Adrenal gland (tissue), 12 donors: ENCODE results near the gene GPR65. TPM values are rescaled to one million over a fixed set of nuclear protein-coding genes. Genes with fewer than 3 reads are reported as not detected.

ENCODE experiments used
- DNase-seq, 7 donors: peaks; one replicate each; pipeline ENCODE4 v3.0.0-alpha.2; 2019 to 2020
- H3K27ac ChIP-seq, 5 donors: fragments of 200-600 bp; sonication (generic) in 4 of 5; 1 replicate in 3 of 5; 2 replicates in 2 of 5; pipeline versions ENCODE4 v1.5.1 to v1.8.0; 2016 to 2020; ENCODE audit warnings: mild to moderate bottlenecking in 1 of 5
- H3K27me3 ChIP-seq: fragments of 200-600 bp; 2 replicates; pipeline ENCODE4 v1.8.0; 2021
- H3K36me3 ChIP-seq, 2 donors: fragments of 200-600 bp; replicated peaks in 1 of 2; 1 replicate in 1 of 2; 2 replicates in 1 of 2; pipeline versions ENCODE4 v1.5.1 to v1.8.0; 2018 to 2022
- H3K4me1 ChIP-seq, 2 donors: fragments of 200-600 bp; replicated peaks in 1 of 2; 1 replicate in 1 of 2; 2 replicates in 1 of 2; pipeline versions ENCODE4 v1.5.1 to v1.8.0; 2018 to 2021
- H3K4me3 ChIP-seq, 4 donors: fragments of 200-600 bp; sonication (generic) in 3 of 4; one replicate each; pipeline ENCODE4 v1.5.1; 2016 to 2018
- H3K9me3 ChIP-seq, 3 donors: fragments of 200-600 bp; sonication (generic) in 1 of 3; replicated peaks in 1 of 3; 1 replicate in 2 of 3; 2 replicates in 1 of 3; pipeline versions ENCODE4 v1.5.1 to v1.8.0; 2016 to 2021
- POLR2A ChIP-seq, 2 donors: fragments of 450-650 bp; IDR thresholded peaks; one replicate each; pipeline ENCODE4 v1.6.1; 2017; ENCODE audit warnings: antibody characterized with exemption in 2 of 2, mild to moderate bottlenecking in 2 of 2, moderate library complexity in 1 of 2
- WGBS, 4 donors: extraction: QIAGEN DNeasy Blood & Tissue Kit in 2 of 4; methylation state at CpG; one replicate each; pipeline versions ENCODE4 v1.1.5 to v1.1.7; 2013 to 2017; 5-methylcytosine and 5-hydroxymethylcytosine counted together
- intact Hi-C, 2 donors: fragments of 100-400 bp; cut with DNase I; formaldehyde crosslinking; loops; one replicate each; pipeline versions ENCODE4 v1.14.1 to v1.15.0; 2022 to 2023
- polyA plus RNA-seq, 3 donors: library from polyadenylated mRNA; stranded (reverse); fragments of 200-250 nt in 2 of 3; fragments of 350-450 nt in 1 of 3; fragmentation: Illumina TruSeq in 1 of 3; extraction: RNeasy Lipid Tissue Mini Kit (QIAGEN cat#74804) in 1 of 3; gene quantifications; one replicate each; pipeline ENCODE4 v1.2.3, GENCODE V29; 2013 to 2014
- total RNA-seq, 9 donors: library from RNA; depleted of rRNA in 4 of 9; stranded (reverse); fragments of >200 nt in 4 of 9; fragments of 120-200 nt in 1 of 9; fragmentation: NEBNext Ultra II Directional in 1 of 9; extraction: Animal tissue kit (Norgen Biotek cat#: 25700) in 1 of 9; gene quantifications; one replicate each; pipeline versions ENCODE4 v1.1.0 to v1.2.4, GENCODE V29; 2013 to 2023
- TF ChIP-seq, protein P1 (sequence below), 6 experiments: fragments of 450-650 bp in 4 of 6; fragments of 200-600 bp in 2 of 6; sonication (generic) in 1 of 6; IDR thresholded peaks; 1 replicate in 5 of 6; 2 replicates in 1 of 6; pipeline versions ENCODE4 v1.5.1 to v1.8.0; 2016 to 2021; ENCODE audit warnings: antibody characterized with exemption in 6 of 6, mild to moderate bottlenecking in 2 of 6, moderate library complexity in 1 of 6
- donor health status: healthy with polysubstance abuse.
- donor health status: Bipolar disorder and iron deficiency.
- donor health status: DM: yes; HTN: yes; CAD: no.
- donor health status: DM: no; HTN: no; CAD: no.
- donor health status: DM: no; HTN: no; CAD: no.
- donor health status: DM: yes; HTN: yes; CAD: no.

GPR65 gene
- total and polyA plus RNA-seq, 12 donors: 0.18 to 6.1 (median 2.0) TPM

- Histone ChIP-seq H3K4me1 (no peaks in the 10 kb centered on the region), H3K27me3 (no peaks in the 10 kb centered on the region), H3K36me3 (no peaks in the 10 kb centered on the region), H3K9me3 (no peaks in the 10 kb centered on the region), H3K27ac (no peak overlapping the region), H3K4me3 (no peak overlapping the region)
- no peak for DNase-seq
- WGBS, 4 donors: 35 to 70% (median 59%) methylated on average over 1 of the region's 1 CpG
- intact Hi-C loops: no loop called here
- TF ChIP-seq POLR2A (IDR thresholded peaks at IDR 0.05): no peak
- TF ChIP-seq, protein P1, sequence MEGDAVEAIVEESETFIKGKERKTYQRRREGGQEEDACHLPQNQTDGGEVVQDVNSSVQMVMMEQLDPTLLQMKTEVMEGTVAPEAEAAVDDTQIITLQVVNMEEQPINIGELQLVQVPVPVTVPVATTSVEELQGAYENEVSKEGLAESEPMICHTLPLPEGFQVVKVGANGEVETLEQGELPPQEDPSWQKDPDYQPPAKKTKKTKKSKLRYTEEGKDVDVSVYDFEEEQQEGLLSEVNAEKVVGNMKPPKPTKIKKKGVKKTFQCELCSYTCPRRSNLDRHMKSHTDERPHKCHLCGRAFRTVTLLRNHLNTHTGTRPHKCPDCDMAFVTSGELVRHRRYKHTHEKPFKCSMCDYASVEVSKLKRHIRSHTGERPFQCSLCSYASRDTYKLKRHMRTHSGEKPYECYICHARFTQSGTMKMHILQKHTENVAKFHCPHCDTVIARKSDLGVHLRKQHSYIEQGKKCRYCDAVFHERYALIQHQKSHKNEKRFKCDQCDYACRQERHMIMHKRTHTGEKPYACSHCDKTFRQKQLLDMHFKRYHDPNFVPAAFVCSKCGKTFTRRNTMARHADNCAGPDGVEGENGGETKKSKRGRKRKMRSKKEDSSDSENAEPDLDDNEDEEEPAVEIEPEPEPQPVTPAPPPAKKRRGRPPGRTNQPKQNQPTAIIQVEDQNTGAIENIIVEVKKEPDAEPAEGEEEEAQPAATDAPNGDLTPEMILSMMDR (IDR thresholded peaks at IDR 0.05): no peak
Observed at GRCh38 chr14:88007608-88008007, 2.7 kb downstream of the GPR65 start.

DNA sequence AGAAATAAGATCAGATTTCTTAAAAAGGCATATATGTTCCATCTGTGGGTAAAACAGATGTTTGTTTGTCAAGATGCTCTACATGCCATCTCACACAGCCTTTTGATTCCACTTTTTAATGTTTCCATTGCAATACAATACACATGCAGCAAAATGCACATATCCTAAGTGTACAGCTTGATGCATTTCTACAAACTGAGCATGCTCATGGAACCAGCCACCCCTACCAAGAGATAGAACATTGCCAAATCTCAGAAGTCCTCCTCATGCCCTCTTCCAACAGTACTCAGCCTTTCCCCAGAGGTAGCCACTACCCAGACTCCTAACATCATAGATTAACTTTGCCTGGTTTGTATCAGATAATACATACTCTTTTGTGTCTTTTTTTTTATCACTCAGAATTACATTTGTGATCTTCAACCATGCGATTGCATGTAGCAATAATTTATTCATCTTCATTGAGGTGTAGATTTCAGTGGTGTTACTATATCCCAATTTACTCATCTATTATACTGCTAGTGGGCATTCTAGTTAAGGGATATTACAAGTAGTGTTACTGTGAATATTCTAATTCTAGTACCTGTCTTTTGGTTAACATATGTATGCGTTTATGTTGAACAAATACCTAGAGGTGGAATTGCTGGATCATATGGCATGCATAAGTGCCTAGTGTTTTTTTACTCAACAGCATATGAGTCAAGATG is 3.3 kb downstream of the GPR65 start:
- WGBS, 4 donors: 89 to 92% (median 91%) methylated on average over 2 of the region's 2 CpGs
- H3K27ac ChIP-seq: no peak overlapping the region
- no peaks in the 10 kb centered on the region for H3K36me3 ChIP-seq
- DNase-seq: no peak
- no peaks in the 10 kb centered on the region for H3K9me3 ChIP-seq
- no peaks in the 10 kb centered on the region for H3K27me3 ChIP-seq
- no peak for TF ChIP-seq POLR2A (IDR thresholded peaks at IDR 0.05)
- TF ChIP-seq, protein P1 (IDR thresholded peaks at IDR 0.05): no peak
- H3K4me3 ChIP-seq: no peak overlapping the region
- intact Hi-C loops: no loop called here
- no peaks in the 10 kb centered on the region for H3K4me1 ChIP-seq

DNA sequence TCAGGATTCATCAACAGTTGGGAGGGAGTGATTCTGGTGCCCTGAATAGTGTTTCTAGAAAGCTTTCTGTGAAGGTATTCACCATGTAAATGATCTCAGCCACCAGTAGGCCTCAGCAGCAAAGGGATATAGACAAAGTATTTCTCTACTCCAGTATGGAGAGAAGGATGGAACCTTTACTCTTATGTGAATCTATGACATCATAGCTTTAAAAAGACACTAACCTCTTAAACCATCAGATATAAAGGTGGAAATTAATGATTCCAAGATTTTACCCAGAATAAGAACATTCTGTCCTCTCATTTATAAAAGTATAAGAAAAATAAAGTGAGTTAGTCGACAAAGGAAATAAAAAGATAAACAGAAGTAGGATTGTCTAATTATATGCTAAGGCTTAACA is 4.6 kb downstream of the GPR65 start:
- no peak overlapping the region for H3K4me3 ChIP-seq
- TF ChIP-seq, protein P1 (IDR thresholded peaks at IDR 0.05): no peak
- TF ChIP-seq POLR2A (IDR thresholded peaks at IDR 0.05): no peak
- no peaks in the 10 kb centered on the region for H3K36me3 ChIP-seq
- H3K4me1 ChIP-seq: no peaks in the 10 kb centered on the region
- no peak for DNase-seq
- no peaks in the 10 kb centered on the region for H3K9me3 ChIP-seq
- no peak overlapping the region for H3K27ac ChIP-seq
- 86 to 92% (median 89%) methylated on average over 1 of the region's 1 CpG for WGBS, 4 donors
- no peaks in the 10 kb centered on the region for H3K27me3 ChIP-seq
- intact Hi-C loops: no loop called here

DNA sequence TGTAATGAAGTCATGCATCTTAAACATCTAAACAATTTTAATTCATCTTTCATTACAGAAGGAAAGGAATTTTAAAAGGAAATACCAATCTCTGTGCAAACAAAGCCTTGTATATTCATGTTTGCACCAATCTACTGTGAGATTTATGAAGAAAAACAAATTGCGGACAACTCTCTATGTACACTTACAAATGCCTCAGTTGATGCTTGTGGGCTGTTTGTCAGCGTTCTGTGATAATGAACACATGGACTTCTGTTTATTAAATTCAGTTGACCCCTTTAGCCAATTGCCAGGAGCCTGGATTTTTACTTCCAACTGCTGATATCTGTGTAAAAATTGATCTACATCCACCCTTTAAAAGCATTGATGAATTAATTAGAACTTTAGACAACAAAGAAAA is 5.4 kb downstream of the GPR65 start:
- intact Hi-C loops: no loop called here
- 62 to 82% (median 66%) methylated on average over 2 of the region's 2 CpGs for WGBS, 4 donors

More for the DNA sequence above, 5.4 kb downstream of the GPR65 start:
- Histone ChIP-seq H3K4me3 (no peak overlapping the region), H3K9me3 (no peaks in the 10 kb centered on the region), H3K27ac (no peak overlapping the region), H3K27me3 (no peaks in the 10 kb centered on the region), H3K4me1 (no peaks in the 10 kb centered on the region), H3K36me3 (no peaks in the 10 kb centered on the region)
- no peak for TF ChIP-seq POLR2A (IDR thresholded peaks at IDR 0.05)
- TF ChIP-seq, protein P1 (IDR thresholded peaks at IDR 0.05): no peak
- DNase-seq: no peak
